ENCODE measurements around the gene TRIP4.

DNA sequence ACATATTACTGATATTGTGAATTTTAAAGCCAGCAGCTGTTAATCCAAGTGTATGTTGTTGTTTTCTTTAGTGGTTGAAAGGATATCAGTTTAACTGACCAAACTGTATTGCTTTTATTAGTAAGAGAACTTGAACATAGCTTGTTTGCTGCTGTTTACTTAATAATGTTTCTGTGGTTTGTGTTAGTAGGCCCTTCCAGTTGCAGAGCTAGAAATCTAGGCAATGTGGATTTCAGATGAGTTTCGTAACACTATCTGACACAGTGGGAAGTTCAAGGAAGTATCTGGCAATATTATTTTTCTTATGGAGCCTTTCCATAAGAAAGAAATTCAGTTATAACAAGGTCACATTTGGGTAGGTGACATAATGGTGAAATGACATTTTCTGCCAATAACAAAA is 91.2 kb downstream of the TRIP4 start:
- TF ChIP-seq CBX2 (IDR thresholded peaks at IDR 0.05; ENCODE audit: borderline replicate concordance, low read depth) (no peak), EP300 (IDR thresholded peaks at IDR 0.05) (no peak), GATA3 (IDR thresholded peaks at IDR 0.05; ENCODE audit: borderline replicate concordance) (no peak), POLR2A (IDR thresholded peaks at IDR 0.05; ENCODE audit: low read length) (no peak), CHD4 (IDR thresholded peaks at IDR 0.05; ENCODE audit: borderline replicate concordance) (no peak)
